KMS-11 (cell line): Measurements from ENCODE around the gene ITPR2.
A peak's percentile ranks its signal among the peaks of the same experiment; 100 is the strongest.

Source experiments
- H2AFZ ChIP-seq: fragments of 200-600 bp; sonication (generic); 2 replicates; pipeline ENCODE4 v1.6.1; 2016; ENCODE audit warnings: antibody characterized with exemption, mixed run types, low read depth
- H3K27ac ChIP-seq: fragments of 200-600 bp; sonication (generic); 2 replicates; pipeline ENCODE4 v1.6.1; 2016; ENCODE audit warnings: mild to moderate bottlenecking, mixed run types
- H3K27me3 ChIP-seq: fragments of 200-600 bp; sonication (generic); 2 replicates; pipeline ENCODE4 v1.6.1; 2017; ENCODE audit warnings: mild to moderate bottlenecking, low read depth, mixed run types, moderate library complexity; ENCODE audit not compliant: insufficient read depth
- H3K36me3 ChIP-seq: fragments of 200-600 bp; sonication (generic); 2 replicates; pipeline ENCODE4 v1.6.1; 2017; ENCODE audit warnings: mild to moderate bottlenecking, mixed run types; ENCODE audit not compliant: insufficient read depth
- H3K4me1 ChIP-seq: fragments of 200-600 bp; sonication (generic); 2 replicates; pipeline ENCODE4 v1.6.1; 2016; ENCODE audit warnings: mild to moderate bottlenecking, low read depth, mixed run types; ENCODE audit not compliant: poor library complexity, severe bottlenecking
- H3K4me2 ChIP-seq: fragments of 200-600 bp; sonication (generic); 2 replicates; pipeline ENCODE4 v1.7.0; 2016; ENCODE audit warnings: mild to moderate bottlenecking, mixed run types
- H3K4me3 ChIP-seq: fragments of 200-600 bp; sonication (generic); IDR thresholded peaks from 2 replicates; pipeline ENCODE4 v1.6.1; 2017; ENCODE audit warnings: low read depth, low read length, mixed read lengths; ENCODE audit not compliant: insufficient read depth
- H3K79me2 ChIP-seq: fragments of 200-600 bp; sonication (generic); 2 replicates; pipeline ENCODE4 v1.6.1; 2016; ENCODE audit warnings: low read depth, mixed run types; ENCODE audit not compliant: insufficient read depth
- H3K9ac ChIP-seq: fragments of 200-600 bp; sonication (generic); 2 replicates; pipeline ENCODE4 v1.6.1; 2016; ENCODE audit warnings: mild to moderate bottlenecking, mixed run types
- H4K20me1 ChIP-seq: fragments of 200-600 bp; sonication (generic); 2 replicates; pipeline ENCODE4 v1.6.1; 2016; ENCODE audit warnings: mild to moderate bottlenecking, mixed run types; ENCODE audit not compliant: insufficient read depth
- CTCF ChIP-seq: fragments of 200-600 bp; sonication (generic); conservative IDR thresholded peaks from 2 replicates; pipeline ENCODE4 v1.6.1; 2017; ENCODE audit warnings: low read depth, mild to moderate bottlenecking, antibody characterized with exemption, low read length, moderate library complexity, mixed read lengths

Gene ITPR2

GRCh38 chr12:26817183-26817591, 15.8 kb downstream of the ITPR2 start:
- Histone ChIP-seq H3K4me2 (peak overlapping the region; percentile 77), H3K27me3 (no peaks in the 10 kb centered on the region), H3K27ac (peak overlapping the region; percentile 66), H3K36me3 (no peaks in the 10 kb centered on the region), H4K20me1 (no peaks in the 10 kb centered on the region), H3K4me3 (no peak overlapping the region), H3K79me2 (0 out of 2 replicates have a peak, but pooled peaks cover 5% of the 10 kb centered on the region), H3K4me1 (peaks cover 35% of the 10 kb centered on the region), H3K9ac (peak overlapping the region; percentile 35; the same call in 1 of the 2 replicates), H2AFZ (peak overlapping the region; percentile 45)
- no peak for TF ChIP-seq CTCF

DNA sequence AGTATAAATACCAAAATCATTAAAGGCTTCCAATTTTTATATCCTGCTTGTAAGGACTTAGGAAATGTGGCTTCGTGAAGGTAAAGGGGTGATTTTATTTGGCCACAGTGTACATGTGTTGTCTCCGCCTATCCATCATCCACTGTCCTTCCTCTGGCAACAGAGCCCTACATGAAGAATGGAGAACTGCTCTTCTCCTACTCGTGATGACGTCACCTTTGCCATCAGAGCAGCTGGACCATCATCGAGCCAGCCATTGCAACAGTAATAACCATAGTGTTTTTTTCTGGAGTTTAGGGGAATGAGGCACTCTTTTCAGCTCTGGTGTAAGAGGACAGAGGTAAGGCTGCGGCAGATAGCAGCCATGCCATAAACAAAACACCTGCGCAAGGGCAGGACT, 19.2 kb downstream of the ITPR2 start:
- Histone ChIP-seq H3K9ac (no peak overlapping the region), H3K4me3 (no peak overlapping the region), H3K4me1 (peaks cover 22% of the 10 kb centered on the region), H2AFZ (no peak overlapping the region), H3K36me3 (no peaks in the 10 kb centered on the region), H3K27me3 (no peaks in the 10 kb centered on the region), H4K20me1 (no peaks in the 10 kb centered on the region), H3K79me2 (0 out of 2 replicates have a peak, but pooled peaks cover 5% of the 10 kb centered on the region), H3K27ac (no peak overlapping the region), H3K4me2 (no peak overlapping the region)
- no peak for TF ChIP-seq CTCF

GRCh38 chr12:26810330-26810729, 22.7 kb downstream of the ITPR2 start:
- Histone ChIP-seq H3K4me1 (no peaks in the 10 kb centered on the region), H3K27me3 (no peaks in the 10 kb centered on the region), H3K4me3 (no peak overlapping the region), H2AFZ (no peak overlapping the region), H3K9ac (no peak overlapping the region), H3K36me3 (no peaks in the 10 kb centered on the region), H3K27ac (no peak overlapping the region), H4K20me1 (no peaks in the 10 kb centered on the region), H3K79me2 (no peaks in the 10 kb centered on the region), H3K4me2 (no peak overlapping the region)
- no peak for TF ChIP-seq CTCF

DNA sequence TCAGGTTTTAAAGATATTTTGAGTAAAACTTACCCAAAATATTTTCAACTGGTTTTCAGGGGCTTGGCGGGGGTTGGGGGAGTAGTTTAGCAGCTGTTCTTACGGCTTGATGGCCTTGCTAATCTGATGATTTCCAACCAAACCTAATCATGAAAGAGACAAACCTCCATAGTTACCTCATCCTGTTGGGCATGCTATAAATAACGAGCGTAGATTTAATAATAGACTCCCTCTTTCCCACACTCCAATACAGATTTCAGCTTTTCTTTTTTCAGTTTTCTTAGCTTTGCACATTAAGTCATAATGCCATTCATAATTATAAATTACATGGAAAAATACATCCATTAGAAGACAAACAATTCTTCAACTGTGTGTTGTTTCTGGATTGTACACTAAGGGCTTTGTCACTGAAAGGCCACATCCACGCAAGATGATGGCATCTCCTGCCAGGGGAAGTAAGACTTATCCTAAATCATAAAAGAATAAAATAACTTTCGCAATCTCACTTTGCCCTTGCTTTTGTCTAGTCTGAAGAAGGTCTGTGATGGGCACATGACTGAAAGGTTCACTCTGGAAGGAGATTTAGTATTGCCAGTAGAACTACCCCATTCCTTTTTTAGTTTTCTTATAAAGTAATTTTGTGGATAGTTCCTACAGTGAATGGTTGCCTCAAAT, 23.2 kb downstream of the ITPR2 start:
- H2AFZ ChIP-seq = no peak overlapping the region
- H3K4me1 ChIP-seq = no peaks in the 10 kb centered on the region
- H4K20me1 ChIP-seq = no peaks in the 10 kb centered on the region
- no peaks in the 10 kb centered on the region for H3K27me3 ChIP-seq
- no peak overlapping the region for H3K9ac ChIP-seq
- H3K79me2 ChIP-seq = no peaks in the 10 kb centered on the region
- H3K4me2 ChIP-seq = no peak overlapping the region
- no peaks in the 10 kb centered on the region for H3K36me3 ChIP-seq
- TF ChIP-seq CTCF = no peak
- H3K4me3 ChIP-seq = no peak overlapping the region
- H3K27ac ChIP-seq = no peak overlapping the region
